Prostate gland (tissue), 2 donors: Measurements from ENCODE around the gene RNH1.

ENCODE experiments used
- POLR2A ChIP-seq: fragments of 450-650 bp; IDR thresholded peaks from one replicate; pipeline ENCODE4 v1.6.1; 2016; ENCODE audit warnings: antibody characterized with exemption, mild to moderate bottlenecking
- POLR2AphosphoS5 ChIP-seq: sonication (generic); formaldehyde crosslinking; IDR thresholded peaks from one replicate; pipeline ENCODE4 v1.6.1; 2017; ENCODE audit warnings: antibody characterized with exemption
- TF ChIP-seq, protein P1 (sequence below), 4 experiments: fragments of 200-600 bp in 2 of 4; fragments of 450-650 bp in 2 of 4; sonication (generic) in 2 of 4; IDR thresholded peaks; 1 replicate in 3 of 4; 2 replicates in 1 of 4; pipeline ENCODE4 v1.5.1; 2016 to 2019; ENCODE audit warnings: antibody characterized with exemption in 4 of 4, mild to moderate bottlenecking in 2 of 4, moderate library complexity in 2 of 4

DNA sequence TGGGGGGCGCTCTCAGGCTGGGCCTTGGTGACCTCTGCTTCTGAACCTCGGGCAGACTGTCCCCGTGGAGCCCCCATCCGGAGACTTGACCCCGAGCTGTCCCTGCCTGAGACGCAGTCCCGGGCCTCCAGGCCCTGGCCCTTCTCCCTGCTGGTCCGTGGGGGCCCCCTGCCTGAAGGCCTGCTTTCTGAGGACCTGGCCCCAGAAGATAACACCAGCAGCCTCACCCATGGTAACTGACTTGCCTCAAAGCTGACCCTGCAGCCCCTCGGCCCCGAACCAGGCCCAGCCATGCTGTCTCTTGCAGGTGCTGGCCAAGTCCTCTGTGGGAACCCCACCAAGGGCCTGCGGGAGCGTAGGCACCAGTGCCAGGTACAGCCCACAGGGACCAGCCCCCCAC is 44.6 kb upstream of the RNH1 start:
- TF ChIP-seq POLR2A, result no peak
- TF ChIP-seq, protein P1, sequence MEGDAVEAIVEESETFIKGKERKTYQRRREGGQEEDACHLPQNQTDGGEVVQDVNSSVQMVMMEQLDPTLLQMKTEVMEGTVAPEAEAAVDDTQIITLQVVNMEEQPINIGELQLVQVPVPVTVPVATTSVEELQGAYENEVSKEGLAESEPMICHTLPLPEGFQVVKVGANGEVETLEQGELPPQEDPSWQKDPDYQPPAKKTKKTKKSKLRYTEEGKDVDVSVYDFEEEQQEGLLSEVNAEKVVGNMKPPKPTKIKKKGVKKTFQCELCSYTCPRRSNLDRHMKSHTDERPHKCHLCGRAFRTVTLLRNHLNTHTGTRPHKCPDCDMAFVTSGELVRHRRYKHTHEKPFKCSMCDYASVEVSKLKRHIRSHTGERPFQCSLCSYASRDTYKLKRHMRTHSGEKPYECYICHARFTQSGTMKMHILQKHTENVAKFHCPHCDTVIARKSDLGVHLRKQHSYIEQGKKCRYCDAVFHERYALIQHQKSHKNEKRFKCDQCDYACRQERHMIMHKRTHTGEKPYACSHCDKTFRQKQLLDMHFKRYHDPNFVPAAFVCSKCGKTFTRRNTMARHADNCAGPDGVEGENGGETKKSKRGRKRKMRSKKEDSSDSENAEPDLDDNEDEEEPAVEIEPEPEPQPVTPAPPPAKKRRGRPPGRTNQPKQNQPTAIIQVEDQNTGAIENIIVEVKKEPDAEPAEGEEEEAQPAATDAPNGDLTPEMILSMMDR (IDR thresholded peaks at IDR 0.05), result no peak
- no peak for TF ChIP-seq POLR2AphosphoS5
